ENCODE measurements around the gene SIGLEC9.

SIGLEC9 gene

DNA sequence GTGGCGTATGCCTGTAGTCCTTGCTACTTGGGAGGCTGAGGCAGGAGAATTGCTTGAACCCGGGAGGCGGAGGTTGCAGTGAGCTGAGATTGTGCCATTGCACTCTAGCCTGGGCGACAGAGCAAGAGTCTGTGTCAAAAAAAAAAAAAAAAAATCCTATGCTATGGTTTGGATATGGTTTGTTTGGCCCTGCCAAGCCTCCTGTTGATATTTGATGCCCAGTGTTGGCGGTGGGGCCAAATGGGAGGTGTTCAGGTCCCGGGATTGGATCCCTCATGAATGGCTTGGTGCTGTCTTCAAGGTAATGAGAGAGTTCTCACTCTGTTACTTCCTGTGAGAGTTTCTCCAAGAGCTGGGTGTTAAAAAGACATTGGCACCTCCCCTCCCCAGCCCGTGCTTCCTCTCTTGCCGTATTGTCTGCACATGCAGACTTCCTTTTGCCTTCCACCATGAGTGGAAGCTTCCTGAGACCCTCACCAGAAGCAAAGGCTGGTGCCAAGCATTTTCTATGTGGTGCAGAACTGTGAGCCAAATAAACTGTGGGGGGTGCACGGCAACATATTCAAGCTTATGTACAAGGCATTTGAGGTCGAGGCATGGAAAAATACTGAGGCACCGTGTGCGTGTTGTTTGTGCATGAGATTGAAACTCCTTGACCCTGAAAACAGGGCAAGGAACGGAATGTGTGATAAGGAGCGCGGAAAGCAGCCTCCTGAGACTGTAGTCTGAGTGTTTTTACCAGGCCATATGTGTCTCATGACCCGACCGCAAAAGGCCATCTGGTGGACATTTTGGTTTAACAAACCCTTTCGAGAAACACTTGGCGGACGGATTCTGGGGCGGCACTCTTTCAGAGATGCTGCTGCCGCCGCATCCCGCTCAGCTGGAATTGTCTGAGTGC lies 7.3 kb downstream of the SIGLEC9 start:
- H3K9me3 Mint-ChIP-seq, result peaks cover 21% of the 10 kb centered on the region
- no peak overlapping the region for H3K27ac Mint-ChIP-seq
- H3K27me3 Mint-ChIP-seq (ENCODE audit: low read depth, poor library complexity), result peaks cover 27% of the 10 kb centered on the region
- TF ChIP-seq, protein P1, sequence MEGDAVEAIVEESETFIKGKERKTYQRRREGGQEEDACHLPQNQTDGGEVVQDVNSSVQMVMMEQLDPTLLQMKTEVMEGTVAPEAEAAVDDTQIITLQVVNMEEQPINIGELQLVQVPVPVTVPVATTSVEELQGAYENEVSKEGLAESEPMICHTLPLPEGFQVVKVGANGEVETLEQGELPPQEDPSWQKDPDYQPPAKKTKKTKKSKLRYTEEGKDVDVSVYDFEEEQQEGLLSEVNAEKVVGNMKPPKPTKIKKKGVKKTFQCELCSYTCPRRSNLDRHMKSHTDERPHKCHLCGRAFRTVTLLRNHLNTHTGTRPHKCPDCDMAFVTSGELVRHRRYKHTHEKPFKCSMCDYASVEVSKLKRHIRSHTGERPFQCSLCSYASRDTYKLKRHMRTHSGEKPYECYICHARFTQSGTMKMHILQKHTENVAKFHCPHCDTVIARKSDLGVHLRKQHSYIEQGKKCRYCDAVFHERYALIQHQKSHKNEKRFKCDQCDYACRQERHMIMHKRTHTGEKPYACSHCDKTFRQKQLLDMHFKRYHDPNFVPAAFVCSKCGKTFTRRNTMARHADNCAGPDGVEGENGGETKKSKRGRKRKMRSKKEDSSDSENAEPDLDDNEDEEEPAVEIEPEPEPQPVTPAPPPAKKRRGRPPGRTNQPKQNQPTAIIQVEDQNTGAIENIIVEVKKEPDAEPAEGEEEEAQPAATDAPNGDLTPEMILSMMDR (IDR thresholded peaks at IDR 0.05), result no peak
- H3K4me1 Mint-ChIP-seq, result peaks cover 14% of the 10 kb centered on the region
- DNase-seq, result no peak
- H3K36me3 Mint-ChIP-seq (ENCODE audit: low read depth), result no peaks in the 10 kb centered on the region
- H3K4me3 Mint-ChIP-seq, result no peak overlapping the region

DNA sequence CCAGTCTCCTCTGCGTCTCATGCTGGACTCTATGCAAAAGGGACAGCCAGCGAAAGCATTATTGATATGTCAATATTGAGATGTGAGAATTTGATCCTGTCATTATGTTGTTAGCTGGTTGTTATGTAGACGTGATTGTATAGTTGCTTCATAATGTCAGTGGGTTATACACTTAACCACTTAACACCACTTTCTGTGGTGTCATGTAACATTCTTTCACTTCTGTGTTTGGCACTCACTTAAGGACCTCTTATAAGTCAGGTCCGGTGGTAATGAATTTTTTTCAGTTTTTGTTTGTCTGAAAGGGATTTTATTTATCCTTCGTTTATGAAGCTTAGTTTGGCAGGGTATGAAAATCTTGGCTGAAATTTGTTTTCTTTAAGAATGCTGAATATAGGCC lies 10.3 kb downstream of the SIGLEC9 start:
- peaks cover 21% of the 10 kb centered on the region for H3K9me3 Mint-ChIP-seq
- H3K4me3 Mint-ChIP-seq, result no peak overlapping the region
- peaks cover 27% of the 10 kb centered on the region for H3K27me3 Mint-ChIP-seq (ENCODE audit: low read depth, poor library complexity)
- TF ChIP-seq, protein P1 (IDR thresholded peaks at IDR 0.05), result no peak
- DNase-seq, result no peak
- no peak overlapping the region for H3K27ac Mint-ChIP-seq
- H3K4me1 Mint-ChIP-seq, result peaks cover 9% of the 10 kb centered on the region
- no peaks in the 10 kb centered on the region for H3K36me3 Mint-ChIP-seq (ENCODE audit: low read depth)

DNA sequence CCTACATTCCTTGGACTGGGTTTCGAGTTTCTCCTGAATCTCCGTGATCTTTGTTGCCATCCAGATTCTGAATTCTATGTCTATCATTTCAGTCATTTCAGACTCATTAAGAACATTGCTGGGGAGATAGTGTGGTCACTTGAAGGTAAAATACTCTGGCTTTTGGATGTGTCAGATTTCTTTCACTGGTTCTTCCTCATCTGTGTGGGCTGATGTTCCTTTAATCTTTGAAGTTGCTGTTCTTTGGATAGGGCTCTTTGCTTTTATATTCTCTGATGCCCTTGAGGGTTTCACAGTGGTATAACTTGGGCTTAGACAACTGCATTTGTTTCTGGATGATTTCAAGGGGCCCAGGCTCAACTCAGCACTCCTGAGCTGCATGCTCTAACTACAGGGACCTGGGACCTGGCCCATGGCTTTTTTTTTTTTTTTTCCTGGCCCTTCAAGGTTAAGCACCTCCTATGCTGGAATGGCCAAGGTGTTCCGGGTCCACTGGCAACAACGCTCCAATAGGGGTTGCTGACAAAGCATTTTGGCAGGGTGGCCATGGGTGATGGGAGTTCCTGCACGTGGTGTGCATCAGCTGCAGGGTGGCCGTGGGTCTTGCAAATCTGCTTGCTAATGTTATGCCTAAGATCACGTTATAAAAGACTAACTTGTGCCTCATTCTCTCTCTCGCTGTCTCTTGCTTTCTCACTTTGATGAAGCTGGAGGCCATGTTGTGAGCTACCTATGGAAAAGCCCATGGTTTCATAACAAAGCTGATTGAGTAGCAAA lies 11.5 kb downstream of the SIGLEC9 start:
- TF ChIP-seq, protein P1 (IDR thresholded peaks at IDR 0.05), result no peak
- H3K36me3 Mint-ChIP-seq (ENCODE audit: low read depth), result no peaks in the 10 kb centered on the region
- no peak for DNase-seq
- peaks cover 15% of the 10 kb centered on the region for H3K4me1 Mint-ChIP-seq
- H3K27me3 Mint-ChIP-seq (ENCODE audit: low read depth, poor library complexity), result peaks cover 30% of the 10 kb centered on the region
- H3K4me3 Mint-ChIP-seq, result no peak overlapping the region
- peaks cover 21% of the 10 kb centered on the region for H3K9me3 Mint-ChIP-seq
- H3K27ac Mint-ChIP-seq, result no peak overlapping the region

DNA sequence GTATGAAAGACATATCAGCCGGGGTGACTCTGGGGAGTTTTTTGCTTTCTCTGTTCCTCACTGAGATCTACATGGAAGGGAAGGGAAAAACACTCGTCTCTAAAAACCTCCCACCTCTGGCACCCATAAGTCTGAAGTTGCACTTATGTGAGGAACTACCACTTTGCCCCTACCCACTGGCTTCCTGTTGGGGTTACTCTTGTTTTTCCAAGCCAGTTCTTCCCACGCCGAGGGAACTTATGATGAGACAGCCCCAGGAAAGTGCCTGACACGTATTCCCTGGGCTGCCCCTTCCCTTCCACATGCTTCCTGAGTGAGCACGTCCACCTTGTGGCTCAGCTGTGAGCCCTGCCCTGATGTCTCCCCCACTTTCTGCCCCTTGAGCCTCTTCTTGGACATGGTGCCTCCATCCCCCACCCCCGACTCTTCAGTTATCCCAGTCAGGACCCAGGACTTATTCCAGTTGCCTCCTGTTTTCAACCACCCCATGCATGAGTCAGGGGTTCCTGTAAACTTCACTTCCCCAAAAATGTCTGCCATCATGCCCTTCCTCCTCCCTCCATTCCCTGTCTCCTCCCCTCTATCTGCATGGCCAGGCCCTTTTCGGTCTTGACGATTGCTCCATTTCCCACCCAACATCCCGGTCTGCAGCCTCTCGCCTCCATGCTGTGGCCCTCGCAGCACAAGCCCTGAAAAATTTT lies 12.3 kb downstream of the SIGLEC9 start:
- TF ChIP-seq, protein P1 (IDR thresholded peaks at IDR 0.05), result no peak
- Mint-ChIP-seq H3K4me3 (no peak overlapping the region), H3K36me3 (ENCODE audit: low read depth) (no peaks in the 10 kb centered on the region), H3K4me1 (peaks cover 13% of the 10 kb centered on the region), H3K9me3 (peaks cover 21% of the 10 kb centered on the region), H3K27me3 (ENCODE audit: low read depth, poor library complexity) (peaks cover 26% of the 10 kb centered on the region), H3K27ac (peak overlapping the region; percentile 72)
- DNase-seq, result no peak

DNA sequence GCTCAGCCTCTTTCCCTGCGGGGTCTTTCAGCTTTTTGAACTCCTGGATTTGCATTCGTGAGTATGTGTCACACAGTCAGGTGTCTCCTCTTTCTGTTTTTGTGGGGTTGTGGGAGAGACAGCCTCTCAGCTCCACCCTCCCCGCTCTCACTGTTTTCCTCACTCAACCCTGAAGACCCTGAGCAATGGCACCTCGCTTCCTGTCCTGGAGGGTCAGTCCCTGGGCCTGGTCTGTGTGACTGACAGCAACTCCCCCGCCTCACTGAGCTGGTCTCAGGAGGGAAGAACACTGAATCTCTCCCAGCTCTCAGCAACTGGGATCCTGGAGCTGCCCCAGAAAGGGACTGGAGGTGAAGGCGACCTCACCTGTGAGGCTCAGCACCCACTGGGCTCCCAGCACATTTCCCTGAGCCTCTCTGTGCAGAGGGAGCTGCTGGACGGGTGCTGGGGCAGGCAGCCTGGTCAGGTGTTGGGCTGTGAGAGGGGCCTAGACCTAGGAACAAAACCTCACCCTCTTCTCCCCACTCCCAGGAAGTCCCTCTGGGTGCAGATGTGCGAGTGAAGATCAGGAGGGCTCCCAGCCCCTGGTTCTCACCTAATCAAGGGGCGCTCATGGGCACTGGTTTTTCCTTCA lies 13.2 kb downstream of the SIGLEC9 start:
- TF ChIP-seq, protein P1 (IDR thresholded peaks at IDR 0.05), result no peak
- Mint-ChIP-seq H3K4me1 (peaks cover 10% of the 10 kb centered on the region), H3K36me3 (ENCODE audit: low read depth) (no peaks in the 10 kb centered on the region), H3K27ac (peak overlapping the region; percentile 77), H3K9me3 (peaks cover 21% of the 10 kb centered on the region), H3K27me3 (ENCODE audit: low read depth, poor library complexity) (peaks cover 25% of the 10 kb centered on the region), H3K4me3 (no peak overlapping the region)
- DNase-seq, result no peak
